VCaP (cell line): ENCODE measurements around the gene PRIM1.
A peak's percentile ranks its signal among the peaks of the same experiment; 100 is the strongest.
"Not testable (repeated sequence)": the region's sequence is repeated elsewhere in the genome, so short reads cannot be mapped to it uniquely, and the experiment has no call there.

ENCODE experiments used
- H3K27ac ChIP-seq: fragments of 450-650 bp; 2 replicates; pipeline ENCODE4 v1.5.1; 2017
- CTCF ChIP-seq: fragments of 450-650 bp; conservative IDR thresholded peaks from 2 replicates; pipeline ENCODE4 v1.5.1; 2017; ENCODE audit warnings: mild to moderate bottlenecking, moderate library complexity

The PRIM1 gene

GRCh38 chr12:56751712-56752598 is at the start of gene PRIM1:
TSS of gene PRIM1 (minus strand) at chr12:56752323. CDS start at chr12:56752298, 25 bp downstream.
- no peak for TF ChIP-seq CTCF
- H3K27ac ChIP-seq: peak within 1 kb of the TSS; percentile 99

- H3K27ac ChIP-seq: no peak overlapping the region
- TF ChIP-seq CTCF: no peak
These were observed 48.1 kb upstream of the PRIM1 start for GRCh38 chr12:56800221-56800620.

GRCh38 chr12:56799345-56799744 is 47.2 kb upstream of the PRIM1 start:
- H3K27ac ChIP-seq: not testable (repeated sequence)

GRCh38 chr12:56795791-56796190 is 43.7 kb upstream of the PRIM1 start:
- H3K27ac ChIP-seq: not testable (repeated sequence)

- H3K27ac ChIP-seq: not testable (repeated sequence)
These were observed 43.0 kb upstream of the PRIM1 start for GRCh38 chr12:56795046-56795562.

- H3K27ac ChIP-seq: not testable (repeated sequence)
These were observed 41.0 kb upstream of the PRIM1 start for GRCh38 chr12:56793124-56793523.

- no peak for TF ChIP-seq CTCF
- no peak overlapping the region for H3K27ac ChIP-seq
These were observed 40.6 kb upstream of the PRIM1 start for GRCh38 chr12:56792678-56793077.

GRCh38 chr12:56789429-56789828 is 37.3 kb upstream of the PRIM1 start:
- H3K27ac ChIP-seq: not testable (repeated sequence)

- no peak for TF ChIP-seq CTCF
These were observed 35.4 kb upstream of the PRIM1 start for GRCh38 chr12:56787498-56787897.

GRCh38 chr12:56785874-56786273 is 33.8 kb upstream of the PRIM1 start:
- H3K27ac ChIP-seq: no peak overlapping the region
- TF ChIP-seq CTCF: no peak

More at GRCh38 chr12:56787498-56787897, 35.4 kb upstream of the PRIM1 start:
- H3K27ac ChIP-seq: no peak overlapping the region
